ENCODE results near the gene SLC9A7. TPM values are rescaled to one million over a fixed set of nuclear protein-coding genes. Genes with fewer than 3 reads are reported as not detected.

Gene SLC9A7
- total RNA-seq, 1 donor from 2014 or later: 1.9 TPM

DNA sequence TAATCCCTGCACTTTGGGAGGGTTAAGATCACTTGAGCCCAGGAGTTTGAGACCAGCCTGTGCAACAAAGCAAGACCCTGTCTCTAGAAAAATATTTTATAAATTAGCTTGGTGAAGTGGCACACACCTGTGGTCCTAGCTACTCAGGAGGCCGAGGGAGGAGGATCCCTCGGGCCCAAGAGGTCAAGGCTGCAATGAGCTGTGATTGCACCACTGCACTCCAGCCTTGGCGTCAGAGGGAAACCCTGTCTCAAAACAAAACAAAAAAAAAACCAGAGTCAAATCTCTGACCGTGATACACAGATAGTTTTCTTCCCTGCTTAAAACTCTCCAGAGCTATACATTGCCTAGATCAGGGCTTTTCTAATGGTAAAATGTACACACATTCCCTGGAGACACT lies 131.9 kb downstream of the SLC9A7 start:
- Histone ChIP-seq H3K4me3 (no peak overlapping the region), H3K36me3 (no peaks in the 10 kb centered on the region), H3K9me3 (replicated peaks) (no peaks in the 10 kb centered on the region), H3K27ac (replicated peaks) (peak overlapping the region; percentile 79), H3K4me1 (peaks cover 53% of the 10 kb centered on the region), H3K27me3 (ENCODE audit: low read depth) (no peaks in the 10 kb centered on the region)
- no peak for DNase-seq
- TF ChIP-seq, protein P1, sequence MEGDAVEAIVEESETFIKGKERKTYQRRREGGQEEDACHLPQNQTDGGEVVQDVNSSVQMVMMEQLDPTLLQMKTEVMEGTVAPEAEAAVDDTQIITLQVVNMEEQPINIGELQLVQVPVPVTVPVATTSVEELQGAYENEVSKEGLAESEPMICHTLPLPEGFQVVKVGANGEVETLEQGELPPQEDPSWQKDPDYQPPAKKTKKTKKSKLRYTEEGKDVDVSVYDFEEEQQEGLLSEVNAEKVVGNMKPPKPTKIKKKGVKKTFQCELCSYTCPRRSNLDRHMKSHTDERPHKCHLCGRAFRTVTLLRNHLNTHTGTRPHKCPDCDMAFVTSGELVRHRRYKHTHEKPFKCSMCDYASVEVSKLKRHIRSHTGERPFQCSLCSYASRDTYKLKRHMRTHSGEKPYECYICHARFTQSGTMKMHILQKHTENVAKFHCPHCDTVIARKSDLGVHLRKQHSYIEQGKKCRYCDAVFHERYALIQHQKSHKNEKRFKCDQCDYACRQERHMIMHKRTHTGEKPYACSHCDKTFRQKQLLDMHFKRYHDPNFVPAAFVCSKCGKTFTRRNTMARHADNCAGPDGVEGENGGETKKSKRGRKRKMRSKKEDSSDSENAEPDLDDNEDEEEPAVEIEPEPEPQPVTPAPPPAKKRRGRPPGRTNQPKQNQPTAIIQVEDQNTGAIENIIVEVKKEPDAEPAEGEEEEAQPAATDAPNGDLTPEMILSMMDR (IDR thresholded peaks at IDR 0.05; ENCODE audit: borderline replicate concordance): no peak
- intact Hi-C loops (cut with micrococcal nuclease): no loop called here

DNA sequence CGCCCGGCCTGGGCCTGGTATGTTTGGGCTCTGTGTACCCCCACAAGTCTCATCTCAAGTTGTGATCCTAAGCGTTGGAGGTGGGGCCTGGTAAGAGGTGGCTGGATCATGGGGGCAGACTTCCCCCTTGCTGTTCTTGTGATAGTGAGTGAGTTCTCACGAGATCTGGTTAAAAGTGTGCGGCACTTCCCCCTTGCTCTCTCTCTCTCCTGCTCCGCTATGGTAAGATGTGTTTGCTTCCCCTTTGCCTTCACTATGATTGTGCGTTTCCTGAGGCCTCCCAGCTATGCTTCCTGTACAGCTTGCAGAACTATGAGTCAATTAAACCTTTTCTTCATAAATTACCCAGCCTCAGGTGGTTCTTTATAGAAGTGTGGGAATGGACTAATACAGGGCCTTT lies 132.4 kb downstream of the SLC9A7 start:
- no peak for DNase-seq
- no peaks in the 10 kb centered on the region for H3K36me3 ChIP-seq
- H3K9me3 ChIP-seq (replicated peaks): no peaks in the 10 kb centered on the region
- H3K4me1 ChIP-seq: peaks cover 58% of the 10 kb centered on the region
- H3K4me3 ChIP-seq: no peak overlapping the region
- peak overlapping the region; percentile 79 for H3K27ac ChIP-seq (replicated peaks)
- TF ChIP-seq, protein P1 (IDR thresholded peaks at IDR 0.05; ENCODE audit: borderline replicate concordance): no peak
- H3K27me3 ChIP-seq (ENCODE audit: low read depth): no peaks in the 10 kb centered on the region
- intact Hi-C loops (cut with micrococcal nuclease): no loop called here

DNA sequence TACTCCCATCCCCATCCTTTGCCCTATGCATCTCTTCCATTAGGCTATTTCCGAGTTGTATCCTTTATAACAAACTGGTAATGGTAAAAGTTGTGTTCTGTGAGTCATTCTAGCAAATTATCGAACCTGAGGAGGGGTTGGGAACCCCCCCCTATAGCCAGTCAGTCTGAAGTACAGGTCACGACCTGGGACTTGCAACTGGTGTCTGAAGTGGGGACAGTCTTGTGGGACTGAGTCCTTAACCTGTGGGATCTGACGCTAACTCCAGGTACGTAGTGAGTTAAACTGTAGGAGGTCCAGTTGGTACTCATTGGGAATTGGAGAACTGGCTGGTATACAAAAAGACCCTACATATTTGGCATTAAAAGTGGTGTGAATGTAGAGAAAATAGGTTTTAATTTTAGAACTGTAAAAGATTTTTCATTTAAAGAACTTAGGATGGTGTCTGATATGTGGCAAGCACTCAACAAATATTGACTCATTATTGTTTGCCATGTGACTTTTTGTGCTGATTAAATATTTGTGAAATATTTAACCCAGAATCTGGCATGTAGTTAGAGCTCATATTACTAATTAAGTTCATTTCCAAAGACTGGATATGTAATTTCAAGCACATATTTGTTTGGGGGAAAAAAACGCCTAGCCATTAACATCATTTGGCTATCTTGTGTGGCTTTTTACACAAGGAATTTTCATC lies 134.7 kb downstream of the SLC9A7 start:
- TF ChIP-seq, protein P1 (IDR thresholded peaks at IDR 0.05; ENCODE audit: borderline replicate concordance): no peak
- intact Hi-C loops (cut with micrococcal nuclease): no loop called here
- no peak for DNase-seq
- no peaks in the 10 kb centered on the region for H3K9me3 ChIP-seq (replicated peaks)
- H3K27ac ChIP-seq (replicated peaks): no peak overlapping the region
- no peaks in the 10 kb centered on the region for H3K36me3 ChIP-seq
- H3K27me3 ChIP-seq (ENCODE audit: low read depth): no peaks in the 10 kb centered on the region
- H3K4me3 ChIP-seq: no peak overlapping the region
- peaks cover 50% of the 10 kb centered on the region for H3K4me1 ChIP-seq

DNA sequence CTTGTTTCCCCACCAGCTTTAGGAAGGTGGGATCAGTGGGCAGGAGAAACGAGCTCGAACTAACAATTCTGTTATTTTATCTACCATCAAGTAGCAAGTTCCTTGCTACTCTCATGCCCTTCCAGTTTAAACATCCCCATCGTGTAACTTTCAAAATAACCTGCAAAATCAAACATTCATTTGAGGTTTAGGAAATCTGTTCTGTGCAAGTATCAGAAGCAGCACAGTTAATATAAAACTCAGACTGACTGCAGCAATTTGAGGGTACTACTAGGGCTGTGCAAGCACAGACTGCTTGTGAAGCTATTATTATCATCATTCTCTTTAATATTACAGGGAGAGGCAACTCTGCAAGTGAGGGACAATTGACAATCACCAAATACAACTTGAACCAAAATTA lies 137.3 kb downstream of the SLC9A7 start:
- Histone ChIP-seq H3K36me3 (no peaks in the 10 kb centered on the region), H3K27ac (replicated peaks) (peak overlapping the region; percentile 51), H3K27me3 (ENCODE audit: low read depth) (no peaks in the 10 kb centered on the region), H3K4me1 (peaks cover 23% of the 10 kb centered on the region), H3K9me3 (replicated peaks) (no peaks in the 10 kb centered on the region), H3K4me3 (no peak overlapping the region)
- TF ChIP-seq, protein P1 (IDR thresholded peaks at IDR 0.05; ENCODE audit: borderline replicate concordance): no peak
- DNase-seq: no peak
- intact Hi-C loops (cut with micrococcal nuclease): no loop called here

DNA sequence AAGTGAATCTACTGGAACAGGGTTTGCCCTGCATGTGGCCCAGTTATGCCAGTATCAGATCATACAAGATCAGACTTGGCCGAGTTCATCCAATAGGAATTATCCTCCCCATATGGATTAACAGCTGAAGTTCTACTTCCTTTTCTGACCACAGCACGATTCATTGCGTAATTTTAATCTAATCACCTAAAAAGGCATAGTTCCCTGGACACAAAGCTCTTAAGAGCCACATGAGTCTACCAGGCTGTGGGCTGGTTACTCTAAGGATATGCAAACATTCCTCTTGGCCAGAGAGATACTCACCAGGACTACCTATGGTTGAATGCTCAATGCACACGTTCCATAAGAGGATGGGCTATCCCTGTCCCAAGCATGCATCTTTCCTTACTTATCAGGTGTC lies 138.4 kb downstream of the SLC9A7 start:
- peaks cover 21% of the 10 kb centered on the region for H3K4me1 ChIP-seq
- TF ChIP-seq, protein P1 (IDR thresholded peaks at IDR 0.05; ENCODE audit: borderline replicate concordance): no peak
- no peak overlapping the region for H3K27ac ChIP-seq (replicated peaks)
- H3K9me3 ChIP-seq (replicated peaks): no peaks in the 10 kb centered on the region
- H3K27me3 ChIP-seq (ENCODE audit: low read depth): no peaks in the 10 kb centered on the region
- intact Hi-C loops (cut with micrococcal nuclease): no loop called here
- H3K36me3 ChIP-seq: no peaks in the 10 kb centered on the region
- no peak for DNase-seq
- H3K4me3 ChIP-seq: no peak overlapping the region
